ENCODE data around the gene CCDC78. TPM values are rescaled to one million over a fixed set of nuclear protein-coding genes. Genes with fewer than 3 reads are reported as not detected.

Gene CCDC78
- total RNA-seq, 1 donor, result 2.2 TPM

GRCh38 chr16:741986-742629 lies 15.9 kb upstream of the CCDC78 start:
- Histone ChIP-seq H3K79me2 (ENCODE audit: insufficient read depth, low read length) (peaks cover 8% of the 10 kb centered on the region), H3K36me3 (ENCODE audit: insufficient read depth, low read length) (peaks cover 4% of the 10 kb centered on the region), H3K4me3 (ENCODE audit: insufficient read depth, low read length) (no peak overlapping the region), H3K9me3 (ENCODE audit: low read depth, low read length) (no peaks in the 10 kb centered on the region), H3K27ac (ENCODE audit: low read depth, low read length) (no peak overlapping the region), H4K20me1 (ENCODE audit: insufficient read depth, low read length) (peaks cover 4% of the 10 kb centered on the region), H3K4me2 (ENCODE audit: insufficient read depth, low read length) (no peak overlapping the region), H3K4me1 (ENCODE audit: insufficient read depth, low read length) (peaks cover 12% of the 10 kb centered on the region), H2AFZ (ENCODE audit: low read length) (no peak overlapping the region), H3K27me3 (ENCODE audit: insufficient read depth, low read length) (no peaks in the 10 kb centered on the region)
- TF ChIP-seq CTCF (IDR thresholded peaks at IDR 0.05; ENCODE audit: extremely low read depth, low read depth, low read length), result no peak
- DNase-seq (ENCODE audit: insufficient read length, low spot score, missing footprints), result no peak

DNA sequence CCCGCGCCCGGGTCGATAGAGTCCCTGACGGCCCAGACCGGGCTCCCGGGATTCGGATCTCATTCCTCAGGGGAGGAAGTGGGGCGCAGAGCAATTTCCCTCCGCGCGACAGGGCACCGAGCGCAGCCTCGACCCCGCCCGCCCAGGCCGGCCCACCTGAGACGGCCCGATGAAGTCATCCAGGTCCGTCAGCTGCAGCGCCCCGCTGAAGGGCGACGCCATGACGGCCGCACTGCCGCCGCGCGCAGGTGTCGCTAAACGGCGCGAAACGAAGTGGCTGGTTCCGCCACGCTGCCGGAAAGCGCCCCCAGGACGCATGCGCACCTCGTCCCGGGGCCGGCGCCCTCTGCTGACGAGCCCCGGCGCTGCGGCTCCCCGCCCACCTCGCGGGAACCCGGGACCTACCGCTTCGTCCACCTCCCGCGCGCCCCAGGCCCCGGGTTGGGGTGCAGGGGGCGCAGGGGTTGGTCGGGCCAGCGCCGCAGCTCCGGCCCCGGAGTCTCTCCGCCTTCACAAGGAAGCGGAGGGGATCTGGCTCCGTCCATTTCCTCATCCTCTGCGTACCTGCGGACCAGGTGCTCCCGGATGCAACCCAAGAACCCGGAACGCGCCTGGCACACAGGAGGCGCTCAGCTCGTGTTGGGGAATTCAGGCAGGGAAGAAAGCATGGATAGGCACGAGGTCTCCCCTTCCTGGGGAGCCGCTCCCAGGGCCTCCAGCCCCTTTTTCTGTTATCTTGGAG lies 14.7 kb upstream of the CCDC78 start, which contains the start of gene CIAO3:
Gene CIAO3, minus strand, starts transcription at position 234 of the 742 bp plus-strand sequence. Its CDS starts 12 bp downstream, at position 222.
- Histone ChIP-seq H4K20me1 (ENCODE audit: insufficient read depth, low read length) (peaks cover 4% of the 10 kb centered on the region), H3K4me3 (ENCODE audit: insufficient read depth, low read length) (peak within 1 kb of the TSS; percentile 90), H3K4me2 (ENCODE audit: insufficient read depth, low read length) (peak within 1 kb of the TSS; percentile 88), H3K36me3 (ENCODE audit: insufficient read depth, low read length) (peaks cover 14% of the 10 kb centered on the region), H3K79me2 (ENCODE audit: insufficient read depth, low read length) (peaks cover 8% of the 10 kb centered on the region), H3K27ac (ENCODE audit: low read depth, low read length) (peak within 1 kb of the TSS; percentile 63), H3K27me3 (ENCODE audit: insufficient read depth, low read length) (no peaks in the 10 kb centered on the region), H3K9me3 (ENCODE audit: low read depth, low read length) (no peaks in the 10 kb centered on the region), H2AFZ (ENCODE audit: low read length) (peak within 1 kb of the TSS; percentile 94), H3K4me1 (ENCODE audit: insufficient read depth, low read length) (peaks cover 12% of the 10 kb centered on the region)
- peak; percentile 76 for TF ChIP-seq CTCF (IDR thresholded peaks at IDR 0.05; ENCODE audit: extremely low read depth, low read depth, low read length)
- peak; percentile 100 for DNase-seq (ENCODE audit: insufficient read length, low spot score, missing footprints)

DNA sequence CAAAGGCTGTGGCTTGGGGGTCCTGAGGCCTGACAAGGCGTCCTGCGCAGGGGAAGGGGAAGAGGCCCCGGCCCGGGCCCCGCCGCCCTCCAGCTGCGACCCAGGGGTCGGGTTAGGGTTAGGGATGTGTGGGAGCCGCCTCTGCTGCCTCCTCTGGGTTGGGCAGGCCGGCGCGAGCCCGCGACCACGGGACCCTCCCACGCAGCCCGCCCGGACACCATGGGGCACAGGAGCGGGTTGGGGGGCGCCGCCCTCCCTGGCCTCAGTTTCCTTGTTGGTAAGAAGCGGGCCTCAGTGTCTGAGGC lies 14.2 kb upstream of the CCDC78 start:
- no peaks in the 10 kb centered on the region for H3K9me3 ChIP-seq (ENCODE audit: low read depth, low read length)
- DNase-seq (ENCODE audit: insufficient read length, low spot score, missing footprints), result peak; percentile 92
- TF ChIP-seq CTCF (IDR thresholded peaks at IDR 0.05; ENCODE audit: extremely low read depth, low read depth, low read length), result no peak
- H3K4me1 ChIP-seq (ENCODE audit: insufficient read depth, low read length), result peaks cover 12% of the 10 kb centered on the region
- peaks cover 8% of the 10 kb centered on the region for H3K79me2 ChIP-seq (ENCODE audit: insufficient read depth, low read length)
- peaks cover 19% of the 10 kb centered on the region for H3K36me3 ChIP-seq (ENCODE audit: insufficient read depth, low read length)
- peak overlapping the region; percentile 63 for H3K27ac ChIP-seq (ENCODE audit: low read depth, low read length)
- peaks cover 4% of the 10 kb centered on the region for H4K20me1 ChIP-seq (ENCODE audit: insufficient read depth, low read length)
- H3K4me3 ChIP-seq (ENCODE audit: insufficient read depth, low read length), result peak overlapping the region; percentile 90
- no peaks in the 10 kb centered on the region for H3K27me3 ChIP-seq (ENCODE audit: insufficient read depth, low read length)
- H2AFZ ChIP-seq (ENCODE audit: low read length), result peak overlapping the region; percentile 62
- peak overlapping the region; percentile 88 for H3K4me2 ChIP-seq (ENCODE audit: insufficient read depth, low read length)
